HG03139 (cell line): ENCODE results near the gene ASMT.
"Not testable (repeated sequence)": the region's sequence is repeated elsewhere in the genome, so short reads cannot be mapped to it uniquely, and the experiment has no call there.

ENCODE experiments used
- ATAC-seq: cut with Tn5 transposase; IDR thresholded peaks from one replicate; pipeline ENCODE4 v1.9.1; 2021; ENCODE audit not compliant: unreplicated experiment

The ASMT gene

GRCh38 chrX:1597345-1598020 is 17.4 kb upstream of the ASMT start:
- ATAC-seq, result no peak

- ATAC-seq, result no peak
Observed at GRCh38 chrX:1598021-1598875, 16.6 kb upstream of the ASMT start.

- ATAC-seq, result no peak
Observed at GRCh38 chrX:1598876-1599790, 15.7 kb upstream of the ASMT start.

- ATAC-seq, result no peak
Observed at GRCh38 chrX:1599791-1600405, 15.0 kb upstream of the ASMT start.

GRCh38 chrX:1600406-1601050 is 14.3 kb upstream of the ASMT start:
- no peak for ATAC-seq

GRCh38 chrX:1601051-1601767 is 13.7 kb upstream of the ASMT start:
- ATAC-seq, result no peak

- no peak for ATAC-seq
Observed at GRCh38 chrX:1601768-1602085, 13.1 kb upstream of the ASMT start.

- ATAC-seq, result no peak
Observed at GRCh38 chrX:1602299-1602698, 12.6 kb upstream of the ASMT start.

- ATAC-seq, result no peak
Observed at GRCh38 chrX:1606496-1606895, 8.4 kb upstream of the ASMT start.

- no peak for ATAC-seq
Observed at GRCh38 chrX:1609311-1609710, 5.5 kb upstream of the ASMT start.

GRCh38 chrX:1609762-1610161 is 5.1 kb upstream of the ASMT start:
- ATAC-seq, result no peak

GRCh38 chrX:1610166-1610565 is 4.7 kb upstream of the ASMT start:
- ATAC-seq, result peak; percentile 52

GRCh38 chrX:1610736-1611135 is 4.1 kb upstream of the ASMT start:
- ATAC-seq, result no peak

- ATAC-seq, result no peak
Observed at GRCh38 chrX:1612641-1613286, 2.1 kb upstream of the ASMT start.

- ATAC-seq, result no peak
Observed at GRCh38 chrX:1618689-1619088, 3.8 kb downstream of the ASMT start.

- no peak for ATAC-seq
Observed at GRCh38 chrX:1623691-1624090, 8.8 kb downstream of the ASMT start.

- ATAC-seq, result not testable (repeated sequence)
Observed at GRCh38 chrX:1624158-1624860, 9.4 kb downstream of the ASMT start.

- not testable (repeated sequence) for ATAC-seq
Observed at GRCh38 chrX:1624861-1625215, 10.0 kb downstream of the ASMT start.

GRCh38 chrX:1629244-1629643 is 14.4 kb downstream of the ASMT start:
- ATAC-seq, result no peak
